ENCODE data around the gene TAF7L. TPM values are rescaled to one million over a fixed set of nuclear protein-coding genes. Genes with fewer than 3 reads are reported as not detected.

The TAF7L gene
- total and polyA plus RNA-seq, 2 experiments from 2014 or later, result 0.43 to 0.53 TPM

- no peak for TF ChIP-seq EZH2 (IDR thresholded peaks at IDR 0.05; ENCODE audit: insufficient read depth, poor library complexity, severe bottlenecking)
- TF ChIP-seq EZH2phosphoT487 (IDR thresholded peaks at IDR 0.05; ENCODE audit: insufficient read depth, low read depth), result no peak
- Histone ChIP-seq H3K4me1 (ENCODE audit: insufficient read depth) (peaks cover 3% of the 10 kb centered on the region; the same call in 1 of the 2 replicates), H3K4me3 (no peak overlapping the region), H3K79me2 (ENCODE audit: insufficient read depth) (no peaks in the 10 kb centered on the region), H3K27ac (no peak overlapping the region), H3K9me3 (ENCODE audit: low read depth) (no peaks in the 10 kb centered on the region), H4K20me1 (ENCODE audit: insufficient read depth) (no peaks in the 10 kb centered on the region), H3K9me2 (ENCODE audit: insufficient read depth) (no peaks in the 10 kb centered on the region), H3F3A (ENCODE audit: insufficient read depth) (no peaks in the 10 kb centered on the region), H3K27me3 (replicated peaks; ENCODE audit: insufficient read depth) (no peaks in the 10 kb centered on the region), H3K36me3 (ENCODE audit: low read depth) (no peaks in the 10 kb centered on the region), H3K9ac (no peak overlapping the region), H3K4me2 (ENCODE audit: unreplicated experiment) (no peak overlapping the region), H2AFZ (no peak overlapping the region)
- peak; percentile 66 for DNase-seq
- in situ Hi-C loops (cut with MboI), result no loop called here
- 28 to 60% methylated on average over 2 to 5 of the region's 5 CpGs for WGBS, 2 experiments (ENCODE audit: low coverage in 1 of 2, low lambda C conversion rate in 2 of 2, missing lambda C conversion rate in 2 of 2)
Observed at GRCh38 chrX:101265869-101266428, 25.2 kb downstream of the TAF7L start.

DNA sequence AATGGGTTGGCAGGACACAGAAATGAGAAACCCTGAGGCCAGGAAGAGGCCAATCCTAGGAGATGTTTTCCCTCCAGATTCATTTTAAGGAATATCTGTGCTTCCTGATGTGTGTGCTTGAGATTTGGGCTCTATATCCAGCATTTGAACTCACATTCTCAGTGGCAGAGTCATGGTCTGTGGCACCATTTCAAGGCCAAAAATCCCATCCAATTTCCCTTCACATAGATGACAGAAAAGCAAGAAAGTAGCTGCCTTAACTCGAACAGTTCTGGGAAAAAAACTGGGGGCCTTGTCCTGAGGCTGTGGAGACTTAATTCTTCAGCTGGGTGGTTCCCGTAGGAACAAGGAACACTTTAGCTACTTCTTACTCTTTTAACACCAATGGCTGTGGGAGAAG is 27.4 kb downstream of the TAF7L start:
- Histone ChIP-seq H3K27me3 (replicated peaks; ENCODE audit: insufficient read depth) (no peaks in the 10 kb centered on the region), H3F3A (ENCODE audit: insufficient read depth) (no peaks in the 10 kb centered on the region), H2AFZ (peak overlapping the region; percentile 66), H3K4me1 (ENCODE audit: insufficient read depth) (peaks cover 3% of the 10 kb centered on the region; the same call in 1 of the 2 replicates), H3K79me2 (ENCODE audit: insufficient read depth) (no peaks in the 10 kb centered on the region), H3K9ac (no peak overlapping the region), H3K9me3 (ENCODE audit: low read depth) (no peaks in the 10 kb centered on the region), H3K4me2 (ENCODE audit: unreplicated experiment) (no peak overlapping the region), H4K20me1 (ENCODE audit: insufficient read depth) (no peaks in the 10 kb centered on the region), H3K27ac (0 out of 2 replicates have a peak overlapping the region, but pooled peaks have one; percentile 21), H3K4me3 (no peak overlapping the region), H3K36me3 (ENCODE audit: low read depth) (no peaks in the 10 kb centered on the region), H3K9me2 (ENCODE audit: insufficient read depth) (no peaks in the 10 kb centered on the region)
- TF ChIP-seq EZH2phosphoT487 (IDR thresholded peaks at IDR 0.05; ENCODE audit: insufficient read depth, low read depth) (no peak), EZH2 (IDR thresholded peaks at IDR 0.05; ENCODE audit: insufficient read depth, poor library complexity, severe bottlenecking) (no peak)
- peak; percentile 35 for DNase-seq
- 5% methylated on average over 2 of the region's 2 CpGs for WGBS, 2 experiments (ENCODE audit: low coverage in 1 of 2, low lambda C conversion rate in 2 of 2, missing lambda C conversion rate in 2 of 2)
- in situ Hi-C loops (cut with MboI), result no loop called here

- no peak overlapping the region for H3K27ac ChIP-seq
- in situ Hi-C loops (cut with MboI), result no loop called here
- H3K27me3 ChIP-seq (replicated peaks; ENCODE audit: insufficient read depth), result no peaks in the 10 kb centered on the region
- H3F3A ChIP-seq (ENCODE audit: insufficient read depth), result no peaks in the 10 kb centered on the region
- peaks cover 3% of the 10 kb centered on the region; the same call in 1 of the 2 replicates for H3K4me1 ChIP-seq (ENCODE audit: insufficient read depth)
- 93 to 98% methylated on average over 4 of the region's 4 CpGs for WGBS, 2 experiments (ENCODE audit: low coverage in 1 of 2, low lambda C conversion rate in 2 of 2, missing lambda C conversion rate in 2 of 2)
- no peak overlapping the region for H3K4me3 ChIP-seq
- TF ChIP-seq EZH2phosphoT487 (IDR thresholded peaks at IDR 0.05; ENCODE audit: insufficient read depth, low read depth) (no peak), EZH2 (IDR thresholded peaks at IDR 0.05; ENCODE audit: insufficient read depth, poor library complexity, severe bottlenecking) (no peak)
- no peaks in the 10 kb centered on the region for H3K36me3 ChIP-seq (ENCODE audit: low read depth)
- H3K9me3 ChIP-seq (ENCODE audit: low read depth), result no peaks in the 10 kb centered on the region
- no peaks in the 10 kb centered on the region for H4K20me1 ChIP-seq (ENCODE audit: insufficient read depth)
- H3K9ac ChIP-seq, result no peak overlapping the region
- no peak overlapping the region for H3K4me2 ChIP-seq (ENCODE audit: unreplicated experiment)
- no peaks in the 10 kb centered on the region for H3K9me2 ChIP-seq (ENCODE audit: insufficient read depth)
- H3K79me2 ChIP-seq (ENCODE audit: insufficient read depth), result no peaks in the 10 kb centered on the region
- H2AFZ ChIP-seq, result no peak overlapping the region
- no peak for DNase-seq
Observed at GRCh38 chrX:101262590-101262989, 28.5 kb downstream of the TAF7L start.

DNA sequence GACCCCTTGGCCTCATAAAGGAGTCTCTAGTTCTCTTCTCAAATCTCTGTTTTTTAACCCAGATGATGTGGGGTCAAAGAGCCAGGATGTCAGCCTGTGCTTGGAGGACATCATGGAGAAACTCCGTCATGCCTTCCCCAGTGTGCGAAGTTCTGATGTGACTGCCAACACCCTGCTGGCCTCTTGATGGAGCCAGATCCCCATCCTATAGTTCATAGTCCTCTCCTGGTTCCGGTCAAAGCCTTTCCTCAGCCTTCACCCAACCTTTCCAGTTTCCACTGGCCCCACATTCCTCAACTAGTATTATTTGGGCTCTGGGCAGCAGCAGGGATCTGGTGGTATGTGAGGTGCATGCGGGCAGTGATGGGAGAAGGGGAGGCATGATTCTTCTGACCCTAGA is 30.7 kb downstream of the TAF7L start:
- H2AFZ ChIP-seq, result no peak overlapping the region
- H3K27me3 ChIP-seq (replicated peaks; ENCODE audit: insufficient read depth), result no peaks in the 10 kb centered on the region
- H3K27ac ChIP-seq, result no peak overlapping the region
- in situ Hi-C loops (cut with MboI), result no loop called here
- H3K4me1 ChIP-seq (ENCODE audit: insufficient read depth), result peaks cover 3% of the 10 kb centered on the region; the same call in 1 of the 2 replicates
- no peaks in the 10 kb centered on the region for H3K36me3 ChIP-seq (ENCODE audit: low read depth)
- H3K79me2 ChIP-seq (ENCODE audit: insufficient read depth), result no peaks in the 10 kb centered on the region
- no peak overlapping the region for H3K4me3 ChIP-seq
- H3K9ac ChIP-seq, result no peak overlapping the region
- H3K9me2 ChIP-seq (ENCODE audit: insufficient read depth), result no peaks in the 10 kb centered on the region
- peak; percentile 29 for DNase-seq
- WGBS, 2 experiments (ENCODE audit: low coverage in 1 of 2, low lambda C conversion rate in 2 of 2, missing lambda C conversion rate in 2 of 2), result 81 to 89% methylated on average over 4 of the region's 4 CpGs
- H3F3A ChIP-seq (ENCODE audit: insufficient read depth), result no peaks in the 10 kb centered on the region
- no peaks in the 10 kb centered on the region for H4K20me1 ChIP-seq (ENCODE audit: insufficient read depth)
- H3K9me3 ChIP-seq (ENCODE audit: low read depth), result no peaks in the 10 kb centered on the region
- no peak for TF ChIP-seq EZH2 (IDR thresholded peaks at IDR 0.05; ENCODE audit: insufficient read depth, poor library complexity, severe bottlenecking)
- TF ChIP-seq EZH2phosphoT487 (IDR thresholded peaks at IDR 0.05; ENCODE audit: insufficient read depth, low read depth), result no peak
- no peak overlapping the region for H3K4me2 ChIP-seq (ENCODE audit: unreplicated experiment)

Data from GM23248 (cell line).